KOPT-K1 (cell line): ENCODE data around the gene SLCO3A1.

ENCODE experiments used
- H3K27ac ChIP-seq: fragments of 200-600 bp; sonication (generic); 2 replicates; pipeline ENCODE4 v1.5.1; 2016; ENCODE audit warnings: antibody characterized with exemption, mild to moderate bottlenecking, low read depth, low read length; ENCODE audit not compliant: poor library complexity, severe bottlenecking
- H3K36me3 ChIP-seq: fragments of 200-600 bp; sonication (generic); 2 replicates; pipeline ENCODE4 v1.5.1; 2017; ENCODE audit warnings: antibody characterized with exemption, mild to moderate bottlenecking, low read length, moderate library complexity; ENCODE audit not compliant: insufficient read depth
- H3K9me3 ChIP-seq: fragments of 200-600 bp; sonication (generic); 2 replicates; pipeline ENCODE4 v1.5.1; 2017; ENCODE audit warnings: antibody characterized with exemption, low read length, mild to moderate bottlenecking; ENCODE audit not compliant: insufficient read depth, poor library complexity, severe bottlenecking

SLCO3A1 gene

GRCh38 chr15:92014281-92015030 lies 160.9 kb downstream of the SLCO3A1 start:
- Histone ChIP-seq H3K27ac (no peak overlapping the region), H3K9me3 (no peaks in the 10 kb centered on the region), H3K36me3 (no peaks in the 10 kb centered on the region)

- Histone ChIP-seq H3K36me3 (no peaks in the 10 kb centered on the region), H3K9me3 (no peaks in the 10 kb centered on the region), H3K27ac (no peak overlapping the region)
These were observed 164.5 kb downstream of the SLCO3A1 start for GRCh38 chr15:92017882-92018534.

GRCh38 chr15:92018535-92019239 lies 165.2 kb downstream of the SLCO3A1 start:
- H3K36me3 ChIP-seq, result no peaks in the 10 kb centered on the region
- H3K9me3 ChIP-seq, result no peaks in the 10 kb centered on the region
- no peak overlapping the region for H3K27ac ChIP-seq

- Histone ChIP-seq H3K9me3 (no peaks in the 10 kb centered on the region), H3K27ac (no peak overlapping the region), H3K36me3 (no peaks in the 10 kb centered on the region)
These were observed 166.2 kb downstream of the SLCO3A1 start for GRCh38 chr15:92019706-92020105.

- Histone ChIP-seq H3K9me3 (no peaks in the 10 kb centered on the region), H3K27ac (no peak overlapping the region), H3K36me3 (no peaks in the 10 kb centered on the region)
These were observed 166.7 kb downstream of the SLCO3A1 start for GRCh38 chr15:92020207-92020606.

GRCh38 chr15:92020804-92021203 lies 167.3 kb downstream of the SLCO3A1 start:
- Histone ChIP-seq H3K9me3 (no peaks in the 10 kb centered on the region), H3K27ac (no peak overlapping the region), H3K36me3 (no peaks in the 10 kb centered on the region)

- Histone ChIP-seq H3K36me3 (no peaks in the 10 kb centered on the region), H3K27ac (no peak overlapping the region), H3K9me3 (no peaks in the 10 kb centered on the region)
These were observed 168.3 kb downstream of the SLCO3A1 start for GRCh38 chr15:92021792-92022191.

- Histone ChIP-seq H3K27ac (no peak overlapping the region), H3K36me3 (no peaks in the 10 kb centered on the region), H3K9me3 (no peaks in the 10 kb centered on the region)
These were observed 170.5 kb downstream of the SLCO3A1 start for GRCh38 chr15:92023965-92024364.

GRCh38 chr15:92025706-92026270 lies 172.3 kb downstream of the SLCO3A1 start:
- no peaks in the 10 kb centered on the region for H3K9me3 ChIP-seq
- no peaks in the 10 kb centered on the region for H3K36me3 ChIP-seq
- H3K27ac ChIP-seq, result no peak overlapping the region

- Histone ChIP-seq H3K9me3 (no peaks in the 10 kb centered on the region), H3K27ac (no peak overlapping the region), H3K36me3 (no peaks in the 10 kb centered on the region)
These were observed 174.8 kb downstream of the SLCO3A1 start for GRCh38 chr15:92028389-92028724.

- Histone ChIP-seq H3K9me3 (no peaks in the 10 kb centered on the region), H3K36me3 (no peaks in the 10 kb centered on the region), H3K27ac (no peak overlapping the region)
These were observed 176.3 kb downstream of the SLCO3A1 start for GRCh38 chr15:92029767-92030166.

GRCh38 chr15:92033314-92033713 lies 179.8 kb downstream of the SLCO3A1 start:
- Histone ChIP-seq H3K27ac (no peak overlapping the region), H3K9me3 (no peaks in the 10 kb centered on the region), H3K36me3 (no peaks in the 10 kb centered on the region)

- H3K27ac ChIP-seq, result no peak overlapping the region
- H3K36me3 ChIP-seq, result no peaks in the 10 kb centered on the region
- H3K9me3 ChIP-seq, result no peaks in the 10 kb centered on the region
These were observed 180.2 kb downstream of the SLCO3A1 start for GRCh38 chr15:92033723-92034122.

- H3K27ac ChIP-seq, result no peak overlapping the region
- no peaks in the 10 kb centered on the region for H3K9me3 ChIP-seq
- no peaks in the 10 kb centered on the region for H3K36me3 ChIP-seq
These were observed 180.7 kb downstream of the SLCO3A1 start for GRCh38 chr15:92034227-92034626.

- H3K27ac ChIP-seq, result no peak overlapping the region
- no peaks in the 10 kb centered on the region for H3K36me3 ChIP-seq
- H3K9me3 ChIP-seq, result no peaks in the 10 kb centered on the region
These were observed 182.0 kb downstream of the SLCO3A1 start for GRCh38 chr15:92035551-92035950.
